Measurements from ENCODE around the gene ADGRL1.
"Not testable (repeated sequence)": the region's sequence is repeated elsewhere in the genome, so short reads cannot be mapped to it uniquely, and the experiment has no call there.

The ADGRL1 gene

DNA sequence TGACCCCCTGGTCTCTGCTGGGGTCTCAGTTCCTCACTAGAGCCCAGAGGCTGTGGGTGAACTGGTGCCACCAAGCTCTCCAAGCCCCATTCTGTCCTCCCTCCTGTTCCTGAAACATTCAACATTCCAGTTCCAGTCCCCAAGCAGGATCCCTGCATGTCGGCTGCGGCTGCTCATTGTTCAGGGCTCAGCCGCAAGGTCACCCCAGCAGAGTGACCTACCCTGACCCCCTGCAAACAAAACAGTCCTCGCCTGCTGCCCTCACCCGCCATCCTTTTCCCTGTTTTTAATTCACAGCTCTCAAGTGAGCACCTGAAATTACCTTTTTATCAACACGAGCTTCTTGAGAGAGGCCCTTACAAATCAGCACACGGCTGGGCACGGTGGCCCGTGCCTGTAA, 19.3 kb downstream of the ADGRL1 start:
- DNase-seq: not testable (repeated sequence)

DNA sequence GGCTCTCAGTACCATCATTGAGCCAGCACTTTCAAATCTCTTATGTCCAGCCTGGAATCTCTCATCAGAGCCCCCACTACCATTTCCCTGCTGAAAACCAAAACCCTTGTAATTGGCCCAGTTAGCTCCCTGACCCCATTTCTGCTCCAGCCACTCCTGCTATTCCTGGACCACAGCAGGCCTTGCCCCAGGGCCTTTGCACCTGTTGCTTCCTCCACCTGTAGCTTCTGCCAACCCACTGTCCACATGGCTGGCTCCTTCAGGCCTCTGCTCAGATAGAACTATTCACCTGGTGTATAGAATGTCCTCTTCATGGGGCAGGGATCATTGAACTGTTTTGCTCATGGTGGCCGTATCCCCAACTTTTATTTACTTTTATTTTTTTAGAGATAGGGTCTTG, 20.3 kb downstream of the ADGRL1 start:
- DNase-seq: not testable (repeated sequence)

DNA sequence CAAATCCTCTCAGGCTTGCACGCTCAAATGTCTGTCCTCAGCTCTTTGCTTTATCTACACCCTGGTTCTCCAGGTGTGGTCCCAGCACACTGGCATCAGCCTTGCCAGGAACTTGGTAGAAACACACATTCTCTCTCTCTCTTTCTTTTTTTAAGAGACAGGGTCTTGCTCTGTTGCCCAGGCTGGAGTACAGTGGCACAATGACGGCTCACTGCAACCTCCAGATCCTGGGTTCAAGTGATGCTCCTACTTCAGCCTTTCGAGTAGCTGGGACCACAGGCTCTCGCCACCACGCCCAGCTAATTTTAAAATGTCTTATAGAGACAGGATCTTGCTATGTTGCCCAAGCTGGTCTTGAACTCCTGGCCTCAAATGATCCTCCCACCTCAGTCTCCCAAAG, 20.8 kb downstream of the ADGRL1 start:
- no peak for DNase-seq

DNA sequence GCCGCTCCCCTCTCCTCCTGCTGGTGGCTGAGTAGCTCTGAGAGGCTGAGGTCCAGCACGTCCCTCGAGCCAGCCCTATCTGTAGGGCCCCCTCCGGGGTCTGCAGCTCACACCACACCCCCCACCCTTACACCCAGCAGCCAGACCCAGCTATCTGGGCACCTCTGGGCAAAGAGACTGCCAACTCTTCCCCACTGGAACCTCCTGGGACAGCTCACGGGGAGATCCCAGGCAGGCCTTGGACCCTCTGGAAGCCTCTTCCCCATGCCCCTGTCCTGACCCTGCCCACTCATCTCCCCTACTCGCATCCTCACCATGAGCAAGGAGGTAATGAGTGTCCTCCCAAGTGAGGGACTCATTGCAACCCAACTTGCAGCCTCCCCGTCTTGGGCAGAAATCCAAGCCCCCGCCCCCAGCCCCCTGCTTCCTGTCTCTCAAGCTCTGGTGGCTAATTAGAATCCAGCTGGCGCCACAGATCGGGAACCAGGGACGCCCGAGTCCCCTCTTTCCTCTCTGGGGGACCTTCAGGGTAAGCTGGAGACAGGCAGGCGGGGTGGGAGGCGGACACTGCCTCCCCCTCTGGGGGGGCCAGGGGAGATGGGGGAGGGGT, 22.1 kb downstream of the ADGRL1 start:
- DNase-seq: no peak

DNA sequence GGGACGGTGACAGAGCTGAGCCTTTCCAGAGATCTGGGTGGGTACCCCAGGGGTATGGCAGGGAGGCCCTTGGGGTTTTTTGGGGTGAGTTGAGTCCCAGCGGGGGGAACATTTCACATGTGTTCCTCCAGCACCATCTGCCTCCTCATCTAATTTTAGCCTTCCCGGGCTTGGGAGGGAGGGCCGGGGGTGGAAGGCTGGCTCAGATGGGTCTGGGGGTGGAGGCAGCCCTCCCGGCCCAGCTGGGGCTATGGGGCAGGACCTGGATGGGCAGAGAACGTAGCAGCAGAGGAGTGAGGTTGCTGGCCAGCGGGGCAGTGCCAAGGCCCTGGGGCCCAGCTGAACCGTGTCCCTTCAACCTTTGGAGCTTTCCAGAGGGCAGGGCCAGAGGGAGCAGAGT, 23.5 kb downstream of the ADGRL1 start:
- no peak for DNase-seq

DNA sequence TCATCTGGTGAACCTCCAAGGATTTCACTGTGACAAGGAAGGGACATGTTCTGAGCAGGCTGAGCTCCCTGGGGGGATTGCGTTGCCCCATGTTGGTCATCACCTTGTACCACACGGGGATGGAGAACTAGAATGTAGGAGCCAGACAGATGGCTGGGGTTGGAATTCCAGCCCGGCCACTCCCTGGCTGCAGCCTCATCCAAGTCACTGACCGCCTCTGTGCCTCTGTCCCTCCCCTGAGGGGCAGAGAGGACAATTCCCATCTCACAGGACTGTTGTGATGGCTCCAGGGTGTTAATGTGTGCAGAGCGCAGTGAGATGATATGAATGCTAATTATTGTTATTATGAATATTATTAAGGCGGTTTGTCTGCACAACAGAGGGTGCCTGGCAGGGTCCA, 24.1 kb downstream of the ADGRL1 start:
- DNase-seq: no peak

DNA sequence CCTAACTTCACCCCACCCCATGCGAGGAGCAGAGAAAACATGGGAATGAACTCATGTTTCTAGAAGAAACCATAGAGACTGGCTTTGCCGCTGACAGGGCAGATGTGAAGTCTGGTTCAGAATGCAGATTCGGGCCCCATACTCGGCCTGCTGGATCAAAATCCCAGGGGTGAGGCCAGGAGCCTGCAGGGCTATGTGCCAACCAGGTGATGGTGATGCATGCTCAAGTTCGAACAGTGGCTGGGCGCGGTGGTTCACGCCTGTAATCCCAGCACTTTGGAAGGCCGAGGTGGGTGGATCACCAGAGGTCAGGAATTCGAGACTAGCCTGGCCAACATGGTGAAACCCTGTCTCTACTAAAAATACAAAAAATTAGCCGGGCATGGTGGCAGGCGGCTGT, 24.8 kb downstream of the ADGRL1 start:
- not testable (repeated sequence) for DNase-seq

DNA sequence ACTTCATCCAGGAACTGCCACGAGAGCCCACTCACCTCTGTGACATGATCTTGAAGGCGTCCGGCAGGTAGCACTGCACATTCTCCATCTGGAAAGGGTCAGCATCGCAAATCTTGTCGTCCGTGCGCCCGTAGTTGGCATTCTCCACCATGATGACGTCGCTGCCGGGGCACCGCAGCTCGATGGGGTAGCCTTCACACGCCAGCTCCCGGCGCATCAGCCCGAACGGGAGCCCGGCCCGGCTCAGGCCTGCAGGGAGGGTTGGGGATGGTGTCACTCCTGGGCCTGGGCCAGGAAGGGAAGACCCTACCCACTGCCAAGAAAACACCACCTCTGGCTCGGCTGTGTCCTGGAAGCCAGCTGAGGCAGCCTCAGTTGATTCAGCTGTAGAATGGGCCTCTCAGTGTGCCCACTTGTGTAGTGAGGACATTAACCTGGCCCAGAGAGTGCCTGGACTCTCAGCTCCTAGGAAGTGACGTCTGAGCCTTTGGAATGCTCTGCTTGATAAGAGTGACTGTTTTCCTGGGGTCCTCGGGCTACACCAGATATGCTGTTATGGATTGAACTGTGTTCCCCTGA, 28.4 kb downstream of the ADGRL1 start:
- DNase-seq: no peak

DNA sequence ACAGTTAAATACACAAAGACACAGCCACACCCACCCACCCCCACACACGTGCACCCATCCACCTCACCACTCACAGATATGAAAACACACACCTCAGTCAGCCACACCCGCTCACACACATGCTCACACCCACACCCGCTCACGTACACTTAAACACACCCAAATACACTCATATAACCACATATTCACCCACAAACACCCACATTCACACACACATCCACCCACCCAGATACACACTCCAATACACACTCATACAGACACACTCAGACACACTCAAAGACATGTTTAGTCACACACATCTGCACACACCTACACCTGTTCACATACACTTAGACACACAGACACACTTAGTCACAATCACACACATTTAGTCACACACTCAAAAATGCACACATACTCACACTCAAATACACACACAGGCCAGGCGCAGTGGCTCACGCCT, 30.6 kb downstream of the ADGRL1 start:
- DNase-seq: no peak

DNA sequence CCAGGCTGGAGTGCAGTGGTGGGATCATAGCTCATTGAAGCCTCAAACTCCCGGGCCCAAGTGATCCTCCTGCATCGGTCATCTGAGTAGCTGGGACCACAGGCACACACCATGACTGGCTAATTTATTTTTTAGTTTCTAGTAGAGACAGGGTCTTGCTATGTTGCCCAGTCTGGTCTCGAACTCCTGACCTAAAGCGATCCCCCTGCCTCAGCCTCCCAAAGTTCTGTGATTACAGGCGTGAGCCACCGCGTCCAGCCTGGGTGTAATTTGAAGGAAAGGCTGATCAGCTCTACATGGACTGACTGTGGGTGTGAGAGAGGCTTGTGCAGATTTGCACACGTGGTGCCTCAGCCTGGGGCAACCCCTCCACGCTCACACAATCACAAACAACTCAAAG, 31.1 kb downstream of the ADGRL1 start:
- DNase-seq: no peak

DNA sequence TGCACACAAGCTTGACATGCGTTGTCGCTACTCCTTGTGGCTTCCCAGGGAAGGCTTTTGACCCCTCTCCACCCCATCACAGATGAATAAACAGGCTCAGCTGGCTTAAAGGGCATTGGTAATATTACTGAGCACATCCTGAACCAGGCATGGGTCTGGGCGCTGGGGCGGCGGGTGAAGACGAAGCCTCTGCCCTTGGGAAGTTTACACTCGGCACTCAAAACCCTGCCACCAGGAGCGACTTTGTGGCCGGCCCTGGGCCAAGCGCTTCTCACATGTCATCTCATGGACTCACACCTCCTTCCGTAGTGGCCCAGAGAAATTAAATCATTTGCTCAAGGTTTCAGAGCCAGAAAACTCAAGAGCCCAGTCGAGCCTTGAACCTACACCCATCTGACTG, 37.0 kb downstream of the ADGRL1 start:
- no peak for DNase-seq

DNA sequence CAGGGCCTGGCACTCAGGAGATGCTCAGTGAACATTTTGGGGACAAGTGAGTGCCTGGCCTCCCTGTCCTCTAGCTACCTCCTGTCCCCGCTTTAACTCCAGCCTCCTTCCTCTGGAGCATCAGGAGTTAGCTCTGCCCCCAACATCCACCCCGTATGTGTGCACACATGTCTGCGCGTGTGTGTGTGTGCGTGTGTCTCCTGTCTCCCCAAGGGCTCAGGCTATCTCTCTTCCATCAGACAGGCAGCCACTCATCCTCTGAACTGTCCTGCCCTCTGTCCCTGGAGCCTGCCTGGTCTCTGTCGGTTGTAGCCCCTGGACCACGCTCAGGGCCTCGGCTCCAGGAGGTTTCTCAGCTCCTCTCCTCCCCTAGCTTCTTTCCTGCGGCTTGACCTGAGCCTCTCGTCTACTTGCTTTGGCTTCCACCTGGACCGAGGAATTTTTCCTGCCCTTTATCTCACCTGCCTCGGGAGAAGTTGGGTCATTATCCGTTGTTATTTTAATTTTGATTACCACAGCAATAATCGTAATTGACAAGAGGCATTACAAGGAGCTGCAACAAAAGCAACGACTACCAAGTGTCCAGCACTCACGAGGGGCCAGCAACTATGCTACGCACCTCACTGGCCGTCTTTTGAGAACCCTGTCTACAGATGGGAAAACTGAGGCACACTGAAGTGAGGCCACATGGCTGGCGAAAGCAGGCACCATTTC, 37.6 kb downstream of the ADGRL1 start:
- DNase-seq: no peak

DNA sequence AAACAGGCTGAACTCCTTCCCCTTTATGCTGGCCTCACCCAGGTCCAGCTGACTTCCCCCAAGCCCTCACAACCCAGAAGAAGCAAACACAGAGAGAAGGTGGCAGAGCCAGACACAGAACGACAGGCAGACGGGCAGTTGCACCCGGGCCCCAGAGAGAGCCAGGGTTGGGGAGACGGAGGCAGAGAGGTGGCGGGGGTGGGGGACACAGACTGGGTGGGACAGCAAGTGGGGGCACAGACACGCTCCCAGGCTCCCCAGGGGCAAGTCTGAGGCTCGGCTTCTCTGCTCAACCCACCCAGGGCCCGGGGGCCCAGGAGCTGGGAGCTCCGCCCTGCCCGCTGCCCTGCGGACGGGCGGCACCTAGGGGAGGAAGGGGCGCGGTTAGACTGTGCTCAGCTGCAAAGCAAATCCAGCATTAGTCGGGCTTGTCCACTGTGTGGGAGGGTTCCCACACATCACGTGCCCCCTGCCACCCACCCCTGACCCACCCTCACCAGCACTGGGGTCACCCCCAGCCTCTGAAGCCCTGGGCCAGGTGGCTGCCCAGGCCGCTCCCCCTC, 38.3 kb downstream of the ADGRL1 start:
- peak; percentile 18 for DNase-seq

DNA sequence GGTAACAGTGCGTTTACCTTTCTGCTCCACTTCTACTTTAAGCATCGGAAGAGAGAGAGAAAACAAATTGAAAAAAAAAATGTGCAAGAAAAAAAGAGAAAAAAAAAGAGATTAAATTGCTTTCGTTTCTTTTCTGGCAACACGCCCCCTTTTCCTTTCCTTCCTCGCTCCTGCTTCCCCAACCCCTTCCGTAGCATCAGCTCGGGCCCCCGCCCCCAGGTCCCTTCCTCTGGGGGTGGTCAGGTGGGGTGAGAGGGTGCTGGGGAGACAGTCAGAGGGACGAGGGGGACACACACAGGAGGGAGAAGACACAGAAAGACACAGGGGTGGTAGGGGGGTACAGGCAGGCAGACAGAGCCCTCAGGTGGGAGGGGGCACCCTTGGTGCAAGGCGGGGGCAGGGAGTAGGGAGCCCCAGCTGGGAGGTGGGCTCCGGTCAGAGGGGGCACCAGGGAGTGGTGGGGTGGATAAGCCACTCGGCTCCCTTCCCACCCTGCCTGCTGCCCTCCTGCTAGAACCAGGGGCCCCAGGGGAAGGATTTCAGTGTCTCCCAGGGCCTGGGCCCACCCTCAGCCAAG, 38.9 kb downstream of the ADGRL1 start:
- no peak for DNase-seq

DNA sequence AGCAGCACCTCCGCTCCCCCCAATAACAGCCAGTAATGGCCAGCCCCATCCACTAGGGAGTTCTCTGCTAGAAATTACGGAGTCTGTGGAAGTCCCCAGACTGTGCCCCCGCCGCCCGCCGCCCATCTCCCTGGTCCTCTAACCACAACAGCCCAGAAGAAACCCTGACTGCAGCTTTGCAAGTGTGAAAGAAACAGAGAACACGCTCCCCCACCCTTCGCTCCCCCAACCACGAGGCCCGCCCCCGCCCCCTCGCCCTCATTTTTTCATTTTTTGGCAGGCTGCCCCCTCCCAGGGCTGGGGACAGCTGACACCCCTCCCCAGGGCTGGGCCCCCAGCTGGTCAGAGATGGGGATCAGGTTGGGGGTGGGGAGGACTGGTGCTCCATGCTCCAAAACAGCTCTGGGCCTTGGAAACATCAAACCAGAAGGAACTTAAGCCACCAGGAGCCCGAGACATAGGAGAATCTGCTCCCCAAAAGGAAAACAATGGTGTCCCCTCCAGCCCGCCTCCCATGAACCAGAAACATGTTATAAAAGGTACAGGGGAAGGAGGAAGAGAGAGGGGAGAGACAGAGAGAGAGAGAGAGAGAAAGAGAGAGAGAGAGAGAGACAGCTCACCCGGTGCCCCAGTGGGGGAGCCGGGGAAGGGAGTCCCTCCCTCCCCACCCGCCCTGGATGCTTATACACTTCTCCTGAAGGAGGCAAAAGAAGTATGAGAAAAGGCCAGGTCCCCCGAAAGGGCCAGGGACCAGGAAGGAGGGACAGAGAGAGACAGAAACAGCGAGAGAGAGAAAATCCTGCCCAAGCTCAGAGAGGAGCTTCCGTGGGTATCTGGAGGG, 39.8 kb downstream of the ADGRL1 start:
- no peak for DNase-seq

DNA sequence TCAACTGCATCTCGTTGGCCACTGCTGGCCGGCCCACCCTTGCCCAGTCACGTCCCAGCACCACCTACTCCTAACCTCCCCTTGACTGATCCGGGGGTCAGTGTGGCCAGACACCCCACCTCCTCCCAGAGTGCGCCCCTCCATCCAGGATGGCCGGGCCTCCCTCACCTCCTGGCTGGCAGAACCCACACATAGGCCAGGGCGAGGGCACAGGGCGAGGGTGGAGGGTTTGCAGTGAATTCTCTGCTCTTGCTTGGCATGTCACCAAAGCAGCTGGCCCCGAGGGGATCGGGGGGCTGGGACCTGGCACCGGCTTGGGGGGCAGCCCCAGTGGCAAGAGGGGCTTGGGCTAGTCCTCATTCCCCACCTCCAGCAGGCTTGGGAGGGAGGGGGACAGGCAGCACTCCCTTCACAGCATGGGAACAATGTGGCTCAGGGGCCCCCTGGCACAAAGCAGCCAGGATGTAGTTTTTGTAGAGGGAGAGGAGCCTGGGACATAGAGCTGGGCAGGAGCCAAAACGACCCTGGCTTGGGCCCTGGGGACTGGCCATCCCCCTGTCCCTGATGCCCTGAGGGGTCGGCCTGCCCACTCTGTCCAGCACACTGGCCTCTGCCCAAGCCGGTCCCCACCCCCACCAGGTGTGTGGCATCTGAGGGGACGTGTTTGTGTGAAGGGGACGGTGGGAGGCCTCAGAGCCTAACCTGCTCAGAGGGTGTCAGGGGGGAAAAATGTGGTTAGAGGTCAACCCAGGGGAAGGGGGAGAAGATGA, 41.1 kb downstream of the ADGRL1 start:
- no peak for DNase-seq

DNA sequence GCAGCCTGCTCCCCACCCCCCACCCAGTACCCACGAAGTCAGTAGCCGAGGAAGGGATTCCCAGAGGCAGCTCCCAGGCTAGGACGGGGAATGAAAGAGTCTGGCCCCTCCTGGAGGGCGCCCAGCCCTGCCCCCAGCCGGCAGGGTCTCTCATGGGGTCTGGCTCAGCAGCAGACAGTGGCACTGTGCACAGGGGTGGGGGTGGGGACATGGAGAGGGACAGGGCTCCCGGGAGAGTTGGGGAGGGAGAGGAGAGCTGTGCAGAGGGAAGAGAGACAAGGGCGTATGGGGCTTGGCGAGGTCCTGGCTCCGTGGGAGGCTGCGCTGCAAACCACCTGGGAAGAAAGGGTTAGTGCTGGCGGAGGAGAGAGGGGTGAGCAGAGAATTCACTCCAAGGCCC, 41.9 kb downstream of the ADGRL1 start:
- no peak for DNase-seq

DNA sequence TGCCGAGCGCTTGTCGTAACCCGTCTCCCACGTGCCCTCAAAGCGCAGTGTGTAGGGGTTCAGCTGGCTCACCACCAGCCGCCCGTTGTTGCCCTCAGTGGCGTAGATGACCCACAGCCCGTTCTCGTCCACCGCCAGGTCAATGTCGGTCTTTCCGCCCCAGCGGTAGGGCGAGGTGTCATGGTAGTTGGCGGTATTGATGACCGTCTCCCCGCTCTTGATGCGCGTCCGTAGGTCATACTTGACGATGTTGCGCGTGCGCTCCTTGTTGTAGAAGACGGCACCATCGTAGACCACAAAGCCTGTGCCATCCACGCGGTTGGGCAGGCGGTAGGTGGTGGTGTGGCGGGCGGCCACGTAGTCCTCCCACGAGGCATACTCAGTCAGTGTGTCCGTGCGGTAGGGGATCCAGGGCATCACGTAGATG, 43.1 kb downstream of the ADGRL1 start:
- no peak for DNase-seq

DNA sequence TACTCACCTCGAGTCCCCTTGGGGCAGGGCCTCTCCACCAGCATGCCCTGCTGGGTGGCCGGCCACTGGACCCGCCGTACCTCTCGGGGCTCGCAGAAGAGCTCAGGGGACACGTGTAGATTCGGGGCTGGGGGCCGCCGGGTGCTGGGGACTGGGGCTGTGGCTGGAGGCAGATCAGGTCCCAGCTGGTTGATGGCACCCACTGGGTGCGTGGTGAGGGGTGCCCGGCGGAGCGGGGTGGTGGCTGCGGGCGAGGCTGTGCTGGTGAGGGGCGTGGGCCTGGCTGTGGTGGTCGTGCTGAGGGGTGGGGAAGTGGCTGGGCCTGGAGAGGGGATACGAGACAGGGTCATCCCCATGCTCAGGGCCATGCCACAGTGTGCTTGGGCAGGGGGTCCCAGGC, 44.7 kb downstream of the ADGRL1 start:
- no peak for DNase-seq

DNA sequence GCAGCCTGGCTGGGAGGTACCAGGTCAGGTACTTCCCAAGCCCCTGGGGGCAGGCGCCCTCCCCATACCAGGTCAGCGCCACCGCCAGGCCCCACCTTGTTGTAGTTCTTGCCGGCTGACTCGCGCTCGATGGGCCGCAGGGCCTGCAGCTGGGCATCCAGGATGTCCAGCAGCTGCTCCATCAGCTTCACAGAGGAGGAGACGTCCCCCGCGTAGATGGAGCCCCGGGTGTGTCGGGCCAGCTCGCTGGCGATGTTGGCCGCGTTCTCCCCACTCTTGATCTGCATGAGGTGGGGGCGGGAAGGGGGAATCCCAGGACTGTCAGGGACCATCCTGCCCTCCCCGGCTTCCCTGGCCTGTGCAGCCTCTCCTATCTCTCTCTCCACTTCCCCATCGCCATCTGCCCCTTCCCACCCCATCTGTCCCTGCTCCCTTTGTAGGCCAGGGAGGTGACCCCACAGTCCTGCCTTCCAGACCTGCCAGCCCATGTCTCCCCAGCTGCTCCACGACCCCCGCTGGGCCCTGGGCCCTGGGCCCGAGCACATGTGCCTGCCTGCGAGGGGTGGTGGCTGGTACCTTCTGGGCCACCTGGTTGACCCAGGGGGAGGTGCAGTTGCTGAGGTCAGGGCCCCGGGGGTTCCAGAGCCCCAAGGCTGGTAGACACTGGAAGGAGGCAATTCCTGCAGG, 45.8 kb downstream of the ADGRL1 start:
- no peak for DNase-seq

DNA sequence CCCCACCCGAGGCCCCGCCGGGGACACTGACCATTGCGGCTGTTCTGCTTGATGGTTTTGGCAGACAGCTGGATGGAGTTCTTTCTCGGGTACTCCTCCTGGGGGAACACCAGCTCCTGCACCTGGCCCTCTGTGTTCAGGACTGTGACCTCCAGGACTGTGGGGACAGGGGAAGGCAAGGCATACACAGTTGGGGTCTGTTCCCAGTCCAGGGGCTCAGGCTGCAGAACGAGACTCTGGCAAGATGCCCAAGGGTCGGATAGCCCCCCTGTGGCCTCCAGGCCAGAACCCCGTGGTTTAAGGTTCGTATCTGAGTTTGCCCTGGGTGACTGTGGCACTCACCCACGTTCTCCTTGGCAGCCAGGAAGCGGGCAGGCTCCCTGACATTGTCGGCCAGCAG, 46.9 kb downstream of the ADGRL1 start:
- no peak for DNase-seq

Measured in T-helper 9 cell (primary cell).